DND-41 (cell line): ENCODE measurements around the gene USP36.

Experiments used
- ATAC-seq: fragments of 200-7000 bp; cut with Tn5 transposase; 3 replicates; pipeline ENCODE4 v1.9.1; 2021; ENCODE audit warnings: low read depth; ENCODE audit not compliant: insufficient read depth
- DNase-seq: peaks from one replicate; pipeline ENCODE4 v3.0.0-alpha.2; 2020
- H2AFZ ChIP-seq: 2 replicates; pipeline ENCODE4 v1.6.0; 2012; ENCODE audit warnings: low read depth, low read length
- H3K27ac ChIP-seq: 2 replicates; pipeline ENCODE4 v1.5.1; 2012; ENCODE audit warnings: low read length, inconsistent platforms
- H3K27me3 ChIP-seq: fragments of 200-600 bp; sonication (generic); 2 replicates; pipeline ENCODE4 v1.6.0; 2012; ENCODE audit warnings: low read length, mild to moderate bottlenecking, inconsistent platforms; ENCODE audit not compliant: insufficient read depth, poor library complexity
- H3K36me3 ChIP-seq: 2 replicates; pipeline ENCODE4 v1.5.1; 2012; ENCODE audit warnings: low read length, inconsistent platforms; ENCODE audit not compliant: insufficient read depth
- H3K4me1 ChIP-seq: 2 replicates; pipeline ENCODE4 v1.5.1; 2012; ENCODE audit warnings: mild to moderate bottlenecking, low read length; ENCODE audit not compliant: insufficient read depth
- H3K4me2 ChIP-seq: 2 replicates; pipeline ENCODE4 v1.6.0; 2012; ENCODE audit warnings: mild to moderate bottlenecking, moderate library complexity, low read length, inconsistent platforms; ENCODE audit not compliant: insufficient read depth
- H3K4me3 ChIP-seq, 2 experiments: fragments of 200-600 bp in 1 of 2; shearing (Covaris generic) in 1 of 2; 2 replicates each; pipeline ENCODE4 v1.5.1; 2012 to 2016; ENCODE audit warnings: inconsistent platforms in 2 of 2, low read length in 2 of 2, mild to moderate bottlenecking in 2 of 2, low read depth in 1 of 2, moderate library complexity in 1 of 2
- H3K79me2 ChIP-seq: 2 replicates; pipeline ENCODE4 v1.6.0; 2012; ENCODE audit warnings: low read length, inconsistent platforms; ENCODE audit not compliant: insufficient read depth
- H3K9ac ChIP-seq: 2 replicates; pipeline ENCODE4 v1.6.0; 2012; ENCODE audit warnings: low read depth, mild to moderate bottlenecking, inconsistent platforms, low read length, moderate library complexity
- H3K9me3 ChIP-seq: 2 replicates; pipeline ENCODE4 v1.5.1; 2012; ENCODE audit warnings: low read length, moderate library complexity, mild to moderate bottlenecking, inconsistent platforms; ENCODE audit not compliant: insufficient read depth, severe bottlenecking
- H4K20me1 ChIP-seq: 2 replicates; pipeline ENCODE4 v1.6.0; 2012; ENCODE audit warnings: low read length; ENCODE audit not compliant: insufficient read depth
- EZH2 ChIP-seq: IDR thresholded peaks from 3 replicates; pipeline ENCODE4 v1.6.1; 2012; ENCODE audit warnings: borderline replicate concordance, low read depth, mild to moderate bottlenecking, moderate library complexity, low read length, inconsistent platforms; ENCODE audit not compliant: severe bottlenecking
- TF ChIP-seq, protein P1 (sequence below): IDR thresholded peaks from 2 replicates; pipeline ENCODE4 v1.5.1; 2012; ENCODE audit warnings: borderline replicate concordance, low read length, moderate library complexity, mild to moderate bottlenecking; ENCODE audit not compliant: poor library complexity, severe bottlenecking; ENCODE audit errors: extremely low read depth

The USP36 gene

GRCh38 chr17:78886954-78887353 is 46.3 kb upstream of the USP36 start:
- ATAC-seq (no peak), DNase-seq (no peak)
- Histone ChIP-seq H3K9ac (no peak overlapping the region), H3K4me3 (no peak overlapping the region), H2AFZ (no peak overlapping the region), H3K36me3 (no peaks in the 10 kb centered on the region), H3K27me3 (no peaks in the 10 kb centered on the region), H3K9me3 (no peaks in the 10 kb centered on the region), H3K79me2 (no peaks in the 10 kb centered on the region), H4K20me1 (peaks cover 3% of the 10 kb centered on the region; the same call in 1 of the 2 replicates), H3K4me1 (no peaks in the 10 kb centered on the region), H3K27ac (no peak overlapping the region), H3K4me2 (no peak overlapping the region)
- TF ChIP-seq EZH2: no peak
- TF ChIP-seq, protein P1, sequence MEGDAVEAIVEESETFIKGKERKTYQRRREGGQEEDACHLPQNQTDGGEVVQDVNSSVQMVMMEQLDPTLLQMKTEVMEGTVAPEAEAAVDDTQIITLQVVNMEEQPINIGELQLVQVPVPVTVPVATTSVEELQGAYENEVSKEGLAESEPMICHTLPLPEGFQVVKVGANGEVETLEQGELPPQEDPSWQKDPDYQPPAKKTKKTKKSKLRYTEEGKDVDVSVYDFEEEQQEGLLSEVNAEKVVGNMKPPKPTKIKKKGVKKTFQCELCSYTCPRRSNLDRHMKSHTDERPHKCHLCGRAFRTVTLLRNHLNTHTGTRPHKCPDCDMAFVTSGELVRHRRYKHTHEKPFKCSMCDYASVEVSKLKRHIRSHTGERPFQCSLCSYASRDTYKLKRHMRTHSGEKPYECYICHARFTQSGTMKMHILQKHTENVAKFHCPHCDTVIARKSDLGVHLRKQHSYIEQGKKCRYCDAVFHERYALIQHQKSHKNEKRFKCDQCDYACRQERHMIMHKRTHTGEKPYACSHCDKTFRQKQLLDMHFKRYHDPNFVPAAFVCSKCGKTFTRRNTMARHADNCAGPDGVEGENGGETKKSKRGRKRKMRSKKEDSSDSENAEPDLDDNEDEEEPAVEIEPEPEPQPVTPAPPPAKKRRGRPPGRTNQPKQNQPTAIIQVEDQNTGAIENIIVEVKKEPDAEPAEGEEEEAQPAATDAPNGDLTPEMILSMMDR: no peak

DNA sequence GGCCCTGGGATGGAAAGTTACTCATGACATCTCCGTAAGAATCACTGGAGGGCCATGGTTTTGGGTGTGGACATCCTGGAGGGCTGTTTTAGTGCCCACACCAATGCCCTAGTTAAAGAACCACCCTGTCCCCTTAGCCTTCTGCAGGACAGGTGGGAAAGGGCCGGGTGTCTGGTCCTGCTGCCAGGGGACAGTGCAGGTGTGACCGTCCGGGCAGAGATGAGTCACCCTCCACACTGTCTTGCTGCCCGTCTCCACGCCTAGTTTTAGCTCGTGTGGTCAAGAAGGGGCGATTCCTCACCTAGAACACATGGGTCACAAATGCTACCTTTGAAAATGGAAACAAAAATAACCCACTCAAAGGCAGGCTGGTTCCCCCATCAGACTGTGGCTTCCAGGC is 45.3 kb upstream of the USP36 start:
- no peaks in the 10 kb centered on the region for H3K4me1 ChIP-seq
- ATAC-seq (no peak), DNase-seq (no peak)
- no peaks in the 10 kb centered on the region for H3K79me2 ChIP-seq
- no peak overlapping the region for H3K27ac ChIP-seq
- H2AFZ ChIP-seq: no peak overlapping the region
- H3K27me3 ChIP-seq: no peaks in the 10 kb centered on the region
- no peak overlapping the region for H3K9ac ChIP-seq
- H3K4me2 ChIP-seq: no peak overlapping the region
- H3K9me3 ChIP-seq: no peaks in the 10 kb centered on the region
- no peak overlapping the region for H3K4me3 ChIP-seq
- peaks cover 5% of the 10 kb centered on the region; the same call in 1 of the 2 replicates for H4K20me1 ChIP-seq
- TF ChIP-seq, protein P1: no peak
- TF ChIP-seq EZH2: no peak
- no peaks in the 10 kb centered on the region for H3K36me3 ChIP-seq

- no peak overlapping the region for H3K27ac ChIP-seq
- no peaks in the 10 kb centered on the region for H3K79me2 ChIP-seq
- no peak overlapping the region for H3K4me3 ChIP-seq
- DNase-seq: no peak
- ATAC-seq: no peak
- H3K36me3 ChIP-seq: no peaks in the 10 kb centered on the region
- no peaks in the 10 kb centered on the region for H3K9me3 ChIP-seq
- TF ChIP-seq, protein P1: no peak
- no peak for TF ChIP-seq EZH2
- H2AFZ ChIP-seq: no peak overlapping the region
- H3K9ac ChIP-seq: no peak overlapping the region
- H3K27me3 ChIP-seq: no peaks in the 10 kb centered on the region
- no peak overlapping the region for H3K4me2 ChIP-seq
- no peaks in the 10 kb centered on the region for H3K4me1 ChIP-seq
- H4K20me1 ChIP-seq: peaks cover 9% of the 10 kb centered on the region; the same call in 1 of the 2 replicates
Observed at GRCh38 chr17:78884876-78885667, 44.5 kb upstream of the USP36 start.
